HEK293 (cell line): ENCODE data around the gene MMP25.

Source experiments
- HOXA7 ChIP-seq: sonication (generic); formaldehyde crosslinking; IDR thresholded peaks from 2 replicates; pipeline ENCODE4 v1.8.1; 2022; ENCODE audit warnings: missing genetic modification reagents, borderline replicate concordance
- HOXD13 ChIP-seq: sonication (generic); formaldehyde crosslinking; IDR thresholded peaks from 2 replicates; pipeline ENCODE4 v1.8.0; 2022; ENCODE audit warnings: missing genetic modification reagents, borderline replicate concordance
- IKZF3 ChIP-seq: fragments of 450-650 bp; IDR thresholded peaks from 2 replicates; pipeline ENCODE4 v1.5.0; 2018; ENCODE audit warnings: missing biosample characterization, mild to moderate bottlenecking, missing genetic modification characterization, moderate library complexity
- KLF10 ChIP-seq: fragments of 450-650 bp; IDR thresholded peaks from 2 replicates; pipeline ENCODE4 v1.5.1; 2018; ENCODE audit warnings: missing biosample characterization, mild to moderate bottlenecking, missing genetic modification characterization
- SCRT2 ChIP-seq: fragments of 450-650 bp; formaldehyde crosslinking; IDR thresholded peaks from 2 replicates; pipeline ENCODE4 v1.5.1; 2016; ENCODE audit warnings: missing biosample characterization, missing genetic modification characterization
- SP2 ChIP-seq: fragments of 450-650 bp; formaldehyde crosslinking; IDR thresholded peaks from 2 replicates; pipeline ENCODE4 v1.5.1; 2016; ENCODE audit warnings: missing biosample characterization, missing genetic modification characterization
- YY1 ChIP-seq: fragments of 450-650 bp; formaldehyde crosslinking; IDR thresholded peaks from 2 replicates; pipeline ENCODE4 v1.5.1; 2018; ENCODE audit warnings: missing biosample characterization, missing genetic modification characterization
- ZBTB17 ChIP-seq: fragments of 450-650 bp; formaldehyde crosslinking; IDR thresholded peaks from 2 replicates; pipeline ENCODE4 v1.5.1; 2016; ENCODE audit warnings: missing biosample characterization, missing genetic modification characterization
- ZIC2 ChIP-seq: fragments of 450-650 bp; formaldehyde crosslinking; IDR thresholded peaks from 2 replicates; pipeline ENCODE4 v1.5.1; 2016; ENCODE audit warnings: missing biosample characterization, missing genetic modification characterization
- ZNF133 ChIP-seq: fragments of 450-650 bp; formaldehyde crosslinking; IDR thresholded peaks from 2 replicates; pipeline ENCODE4 v1.5.1; 2016; ENCODE audit warnings: missing biosample characterization, missing genetic modification characterization
- ZNF184 ChIP-seq: fragments of 450-650 bp; IDR thresholded peaks from 2 replicates; pipeline ENCODE4 v1.5.1; 2018; ENCODE audit warnings: missing biosample characterization, mild to moderate bottlenecking, missing genetic modification characterization
- ZNF19 ChIP-seq: fragments of 450-650 bp; formaldehyde crosslinking; IDR thresholded peaks from 2 replicates; pipeline ENCODE4; 2016; ENCODE audit warnings: missing biosample characterization, missing genetic modification characterization, low read depth
- ZNF48 ChIP-seq: fragments of 450-650 bp; formaldehyde crosslinking; IDR thresholded peaks from 2 replicates; pipeline ENCODE4 v1.5.1; 2016; ENCODE audit warnings: missing biosample characterization, missing genetic modification characterization
- ZNF585B ChIP-seq: fragments of 450-650 bp; formaldehyde crosslinking; IDR thresholded peaks from 2 replicates; pipeline ENCODE4 v1.5.1; 2016; ENCODE audit warnings: missing biosample characterization, missing genetic modification characterization
- ZNF621 ChIP-seq: fragments of 450-650 bp; formaldehyde crosslinking; IDR thresholded peaks from 2 replicates; pipeline ENCODE4 v1.5.1; 2017; ENCODE audit warnings: missing biosample characterization, missing genetic modification characterization
- ZNF624 ChIP-seq: fragments of 450-650 bp; formaldehyde crosslinking; IDR thresholded peaks from 2 replicates; pipeline ENCODE4 v1.5.1; 2017; ENCODE audit warnings: missing biosample characterization, missing genetic modification characterization
- ZNF658 ChIP-seq: fragments of 450-650 bp; formaldehyde crosslinking; IDR thresholded peaks from 2 replicates; pipeline ENCODE4; 2016; ENCODE audit warnings: missing biosample characterization, missing genetic modification characterization
- ZNF670 ChIP-seq: fragments of 450-650 bp; formaldehyde crosslinking; IDR thresholded peaks from 2 replicates; pipeline ENCODE4 v1.5.1; 2016; ENCODE audit warnings: missing biosample characterization, missing genetic modification characterization, low read depth
- ZNF76 ChIP-seq: fragments of 450-650 bp; formaldehyde crosslinking; IDR thresholded peaks from 2 replicates; pipeline ENCODE4; 2016; ENCODE audit warnings: low read depth, missing biosample characterization, missing genetic modification characterization, borderline replicate concordance
- ZNF776 ChIP-seq: fragments of 450-650 bp; formaldehyde crosslinking; IDR thresholded peaks from 2 replicates; pipeline ENCODE4 v1.5.0; 2017; ENCODE audit warnings: missing biosample characterization, missing genetic modification characterization, borderline replicate concordance
- ZSCAN16 ChIP-seq: fragments of 450-650 bp; formaldehyde crosslinking; IDR thresholded peaks from 2 replicates; pipeline ENCODE4 v1.5.1; 2016; ENCODE audit warnings: missing biosample characterization, missing genetic modification characterization
- ZSCAN23 ChIP-seq: fragments of 450-650 bp; formaldehyde crosslinking; IDR thresholded peaks from 2 replicates; pipeline ENCODE4 v1.5.1; 2016; ENCODE audit warnings: missing biosample characterization, missing genetic modification characterization
- TF ChIP-seq, protein P1 (sequence below): fragments of 450-650 bp; formaldehyde crosslinking; IDR thresholded peaks from 2 replicates; pipeline ENCODE4 v1.5.1; 2016; ENCODE audit warnings: missing biosample characterization, missing genetic modification characterization
- TF ChIP-seq, protein P2 (sequence below): fragments of 450-650 bp; formaldehyde crosslinking; IDR thresholded peaks from 2 replicates; pipeline ENCODE4 v1.5.1; 2016; ENCODE audit warnings: missing biosample characterization, missing genetic modification characterization
- TF ChIP-seq, protein P3 (sequence below): fragments of 450-650 bp; formaldehyde crosslinking; IDR thresholded peaks from 2 replicates; pipeline ENCODE4 v1.5.1; 2016; ENCODE audit warnings: missing biosample characterization, missing genetic modification characterization, borderline replicate concordance
- TF ChIP-seq, protein P4 (sequence below): fragments of 450-650 bp; formaldehyde crosslinking; IDR thresholded peaks from 2 replicates; pipeline ENCODE4 v1.5.1; 2016; ENCODE audit warnings: missing biosample characterization, missing genetic modification characterization
- TF ChIP-seq, protein P5 (sequence below): fragments of 450-650 bp; formaldehyde crosslinking; IDR thresholded peaks from 2 replicates; pipeline ENCODE4 v1.5.1; 2016; ENCODE audit warnings: missing biosample characterization, missing genetic modification characterization
- TF ChIP-seq, protein P6 (sequence below): fragments of 450-650 bp; formaldehyde crosslinking; IDR thresholded peaks from 2 replicates; pipeline ENCODE4 v1.5.1; 2016; ENCODE audit warnings: missing biosample characterization, missing genetic modification characterization, low read depth

The MMP25 gene

DNA sequence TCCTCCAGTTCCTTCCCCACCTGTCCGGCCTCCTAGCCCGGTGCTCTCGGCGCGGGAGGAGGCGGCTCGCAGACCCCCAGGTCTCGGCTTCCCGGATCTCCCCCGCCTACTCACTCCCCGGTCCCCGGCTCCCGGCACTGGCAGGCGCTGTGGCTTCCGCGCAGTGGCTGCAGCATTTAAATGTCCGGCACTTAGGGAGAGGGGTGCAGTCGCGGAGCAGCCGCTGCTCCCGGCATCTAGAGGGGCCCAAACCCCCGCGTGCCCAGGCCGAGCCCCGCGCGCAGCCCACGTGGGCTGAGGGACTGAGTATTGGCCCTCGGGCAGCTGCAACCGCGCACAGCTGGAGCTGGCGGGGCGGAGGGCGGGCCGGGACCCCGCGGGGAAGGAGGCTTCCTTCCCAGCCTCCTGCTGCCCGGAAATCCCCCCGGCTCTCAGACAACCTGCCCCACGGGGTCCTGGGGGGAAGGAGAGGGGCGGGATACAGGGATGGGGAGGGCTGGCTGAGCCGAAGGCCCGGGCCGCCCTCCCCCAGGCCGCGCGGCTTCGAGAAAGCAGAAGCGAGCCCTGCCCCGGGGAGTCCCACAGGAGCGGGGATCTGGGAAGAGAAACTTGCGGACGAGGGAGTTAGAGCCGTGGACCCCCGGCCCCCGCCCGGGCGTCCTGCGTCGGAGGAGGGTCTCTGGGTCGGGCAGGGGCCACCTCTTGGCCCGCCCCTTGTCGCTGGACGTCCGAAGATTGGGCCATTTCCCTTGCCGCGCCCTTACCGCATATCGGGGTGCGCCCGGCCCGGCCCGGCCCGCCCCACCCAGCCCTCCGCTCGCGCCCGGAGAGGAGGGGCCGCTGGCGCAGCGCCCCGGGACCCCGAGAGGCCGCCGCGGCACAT, at the start of gene MMP25 (continued):
- TF ChIP-seq ZNF48 (tag by site-specific recombination) (no peak), ZNF776 (tag by site-specific recombination) (no peak), HOXD13 (no peak), ZNF658 (no peak), ZNF624 (tag by site-specific recombination) (no peak), SP2 (peak; percentile 65), ZNF585B (tag by site-specific recombination) (no peak), ZNF133 (no peak), ZIC2 (tag by site-specific recombination) (peak; percentile 96), ZNF670 (tag by site-specific recombination) (no peak), HOXA7 (CRISPR knock-in tag) (no peak), ZSCAN16 (tag by site-specific recombination) (no peak), ZNF621 (tag by site-specific recombination) (no peak), ZSCAN23 (no peak), YY1 (no peak), ZNF184 (tag by site-specific recombination) (no peak), KLF10 (tag by site-specific recombination) (peak; percentile 51; the same call in 1 of the 2 replicates), ZBTB17 (no peak), SCRT2 (tag by site-specific recombination) (no peak), ZNF19 (tag by site-specific recombination) (no peak), IKZF3 (peak; percentile 32; the same call in 1 of the 2 replicates), ZNF76 (tag by site-specific recombination) (no peak)
- TF ChIP-seq, protein P1, sequence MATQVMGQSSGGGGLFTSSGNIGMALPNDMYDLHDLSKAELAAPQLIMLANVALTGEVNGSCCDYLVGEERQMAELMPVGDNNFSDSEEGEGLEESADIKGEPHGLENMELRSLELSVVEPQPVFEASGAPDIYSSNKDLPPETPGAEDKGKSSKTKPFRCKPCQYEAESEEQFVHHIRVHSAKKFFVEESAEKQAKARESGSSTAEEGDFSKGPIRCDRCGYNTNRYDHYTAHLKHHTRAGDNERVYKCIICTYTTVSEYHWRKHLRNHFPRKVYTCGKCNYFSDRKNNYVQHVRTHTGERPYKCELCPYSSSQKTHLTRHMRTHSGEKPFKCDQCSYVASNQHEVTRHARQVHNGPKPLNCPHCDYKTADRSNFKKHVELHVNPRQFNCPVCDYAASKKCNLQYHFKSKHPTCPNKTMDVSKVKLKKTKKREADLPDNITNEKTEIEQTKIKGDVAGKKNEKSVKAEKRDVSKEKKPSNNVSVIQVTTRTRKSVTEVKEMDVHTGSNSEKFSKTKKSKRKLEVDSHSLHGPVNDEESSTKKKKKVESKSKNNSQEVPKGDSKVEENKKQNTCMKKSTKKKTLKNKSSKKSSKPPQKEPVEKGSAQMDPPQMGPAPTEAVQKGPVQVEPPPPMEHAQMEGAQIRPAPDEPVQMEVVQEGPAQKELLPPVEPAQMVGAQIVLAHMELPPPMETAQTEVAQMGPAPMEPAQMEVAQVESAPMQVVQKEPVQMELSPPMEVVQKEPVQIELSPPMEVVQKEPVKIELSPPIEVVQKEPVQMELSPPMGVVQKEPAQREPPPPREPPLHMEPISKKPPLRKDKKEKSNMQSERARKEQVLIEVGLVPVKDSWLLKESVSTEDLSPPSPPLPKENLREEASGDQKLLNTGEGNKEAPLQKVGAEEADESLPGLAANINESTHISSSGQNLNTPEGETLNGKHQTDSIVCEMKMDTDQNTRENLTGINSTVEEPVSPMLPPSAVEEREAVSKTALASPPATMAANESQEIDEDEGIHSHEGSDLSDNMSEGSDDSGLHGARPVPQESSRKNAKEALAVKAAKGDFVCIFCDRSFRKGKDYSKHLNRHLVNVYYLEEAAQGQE (tag by site-specific recombination), result no peak
- TF ChIP-seq, protein P2, sequence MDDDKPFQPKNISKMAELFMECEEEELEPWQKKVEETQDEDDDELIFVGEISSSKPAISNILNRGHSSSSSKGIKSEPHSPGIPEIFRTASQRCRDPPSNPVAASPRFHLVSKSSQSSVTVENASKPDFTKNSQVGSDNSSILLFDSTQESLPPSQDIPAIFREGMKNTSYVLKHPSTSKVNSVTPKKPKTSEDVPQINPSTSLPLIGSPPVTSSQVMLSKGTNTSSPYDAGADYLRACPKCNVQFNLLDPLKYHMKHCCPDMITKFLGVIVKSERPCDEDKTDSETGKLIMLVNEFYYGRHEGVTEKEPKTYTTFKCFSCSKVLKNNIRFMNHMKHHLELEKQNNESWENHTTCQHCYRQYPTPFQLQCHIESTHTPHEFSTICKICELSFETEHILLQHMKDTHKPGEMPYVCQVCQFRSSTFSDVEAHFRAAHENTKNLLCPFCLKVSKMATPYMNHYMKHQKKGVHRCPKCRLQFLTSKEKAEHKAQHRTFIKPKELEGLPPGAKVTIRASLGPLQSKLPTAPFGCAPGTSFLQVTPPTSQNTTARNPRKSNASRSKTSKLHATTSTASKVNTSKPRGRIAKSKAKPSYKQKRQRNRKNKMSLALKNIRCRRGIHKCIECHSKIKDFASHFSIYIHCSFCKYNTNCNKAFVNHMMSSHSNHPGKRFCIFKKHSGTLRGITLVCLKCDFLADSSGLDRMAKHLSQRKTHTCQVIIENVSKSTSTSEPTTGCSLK (tag by site-specific recombination), result no peak
- TF ChIP-seq, protein P3, sequence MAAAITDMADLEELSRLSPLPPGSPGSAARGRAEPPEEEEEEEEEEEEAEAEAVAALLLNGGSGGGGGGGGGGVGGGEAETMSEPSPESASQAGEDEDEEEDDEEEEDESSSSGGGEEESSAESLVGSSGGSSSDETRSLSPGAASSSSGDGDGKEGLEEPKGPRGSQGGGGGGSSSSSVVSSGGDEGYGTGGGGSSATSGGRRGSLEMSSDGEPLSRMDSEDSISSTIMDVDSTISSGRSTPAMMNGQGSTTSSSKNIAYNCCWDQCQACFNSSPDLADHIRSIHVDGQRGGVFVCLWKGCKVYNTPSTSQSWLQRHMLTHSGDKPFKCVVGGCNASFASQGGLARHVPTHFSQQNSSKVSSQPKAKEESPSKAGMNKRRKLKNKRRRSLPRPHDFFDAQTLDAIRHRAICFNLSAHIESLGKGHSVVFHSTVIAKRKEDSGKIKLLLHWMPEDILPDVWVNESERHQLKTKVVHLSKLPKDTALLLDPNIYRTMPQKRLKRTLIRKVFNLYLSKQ (tag by site-specific recombination), result no peak
- TF ChIP-seq, protein P4, sequence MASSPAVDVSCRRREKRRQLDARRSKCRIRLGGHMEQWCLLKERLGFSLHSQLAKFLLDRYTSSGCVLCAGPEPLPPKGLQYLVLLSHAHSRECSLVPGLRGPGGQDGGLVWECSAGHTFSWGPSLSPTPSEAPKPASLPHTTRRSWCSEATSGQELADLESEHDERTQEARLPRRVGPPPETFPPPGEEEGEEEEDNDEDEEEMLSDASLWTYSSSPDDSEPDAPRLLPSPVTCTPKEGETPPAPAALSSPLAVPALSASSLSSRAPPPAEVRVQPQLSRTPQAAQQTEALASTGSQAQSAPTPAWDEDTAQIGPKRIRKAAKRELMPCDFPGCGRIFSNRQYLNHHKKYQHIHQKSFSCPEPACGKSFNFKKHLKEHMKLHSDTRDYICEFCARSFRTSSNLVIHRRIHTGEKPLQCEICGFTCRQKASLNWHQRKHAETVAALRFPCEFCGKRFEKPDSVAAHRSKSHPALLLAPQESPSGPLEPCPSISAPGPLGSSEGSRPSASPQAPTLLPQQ, result no peak
- TF ChIP-seq, protein P5, sequence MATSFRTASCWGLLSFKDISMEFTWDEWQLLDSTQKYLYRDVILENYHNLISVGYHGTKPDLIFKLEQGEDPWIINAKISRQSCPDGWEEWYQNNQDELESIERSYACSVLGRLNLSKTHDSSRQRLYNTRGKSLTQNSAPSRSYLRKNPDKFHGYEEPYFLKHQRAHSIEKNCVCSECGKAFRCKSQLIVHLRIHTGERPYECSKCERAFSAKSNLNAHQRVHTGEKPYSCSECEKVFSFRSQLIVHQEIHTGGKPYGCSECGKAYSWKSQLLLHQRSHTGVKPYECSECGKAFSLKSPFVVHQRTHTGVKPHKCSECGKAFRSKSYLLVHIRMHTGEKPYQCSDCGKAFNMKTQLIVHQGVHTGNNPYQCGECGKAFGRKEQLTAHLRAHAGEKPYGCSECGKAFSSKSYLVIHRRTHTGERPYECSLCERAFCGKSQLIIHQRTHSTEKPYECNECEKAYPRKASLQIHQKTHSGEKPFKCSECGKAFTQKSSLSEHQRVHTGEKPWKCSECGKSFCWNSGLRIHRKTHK (tag by site-specific recombination), result no peak
- TF ChIP-seq, protein P6, sequence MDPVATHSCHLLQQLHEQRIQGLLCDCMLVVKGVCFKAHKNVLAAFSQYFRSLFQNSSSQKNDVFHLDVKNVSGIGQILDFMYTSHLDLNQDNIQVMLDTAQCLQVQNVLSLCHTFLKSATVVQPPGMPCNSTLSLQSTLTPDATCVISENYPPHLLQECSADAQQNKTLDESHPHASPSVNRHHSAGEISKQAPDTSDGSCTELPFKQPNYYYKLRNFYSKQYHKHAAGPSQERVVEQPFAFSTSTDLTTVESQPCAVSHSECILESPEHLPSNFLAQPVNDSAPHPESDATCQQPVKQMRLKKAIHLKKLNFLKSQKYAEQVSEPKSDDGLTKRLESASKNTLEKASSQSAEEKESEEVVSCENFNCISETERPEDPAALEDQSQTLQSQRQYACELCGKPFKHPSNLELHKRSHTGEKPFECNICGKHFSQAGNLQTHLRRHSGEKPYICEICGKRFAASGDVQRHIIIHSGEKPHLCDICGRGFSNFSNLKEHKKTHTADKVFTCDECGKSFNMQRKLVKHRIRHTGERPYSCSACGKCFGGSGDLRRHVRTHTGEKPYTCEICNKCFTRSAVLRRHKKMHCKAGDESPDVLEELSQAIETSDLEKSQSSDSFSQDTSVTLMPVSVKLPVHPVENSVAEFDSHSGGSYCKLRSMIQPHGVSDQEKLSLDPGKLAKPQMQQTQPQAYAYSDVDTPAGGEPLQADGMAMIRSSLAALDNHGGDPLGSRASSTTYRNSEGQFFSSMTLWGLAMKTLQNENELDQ (tag by site-specific recombination), result no peak
